Gastrocnemius medialis (tissue), 4 donors: Measurements from ENCODE around the gene NRG2.

Experiments
- CTCF ChIP-seq, 5 experiments: fragments of 450-650 bp in 3 of 5; fragments of 200-600 bp in 2 of 5; sonication (generic) in 2 of 5; IDR thresholded peaks in 4 of 5; conservative IDR thresholded peaks in 1 of 5; 1 replicate in 4 of 5; 2 replicates in 1 of 5; pipeline ENCODE4 v1.5.1; 2016 to 2019; ENCODE audit warnings: antibody characterized with exemption in 5 of 5, mild to moderate bottlenecking in 3 of 5, moderate library complexity in 3 of 5
- POLR2A ChIP-seq, 2 donors: fragments of 450-650 bp; IDR thresholded peaks; one replicate each; pipeline ENCODE4 v1.6.1; 2017; ENCODE audit warnings: antibody characterized with exemption in 2 of 2, mild to moderate bottlenecking in 2 of 2, moderate library complexity in 2 of 2

- TF ChIP-seq CTCF (IDR thresholded peaks at IDR 0.05 in 4 of 5, conservative IDR thresholded peaks at IDR 0.05 in 1 of 5) = no peak
- TF ChIP-seq POLR2A (IDR thresholded peaks at IDR 0.05) = no peak
Measured at GRCh38 chr5:139877129-139877597, 165.9 kb downstream of the NRG2 start.
